ENCODE data around the gene CCDC92. TPM values are rescaled to one million over a fixed set of nuclear protein-coding genes. Genes with fewer than 3 reads are reported as not detected.
A peak's percentile ranks its signal among the peaks of the same experiment; 100 is the strongest.
"Not testable (repeated sequence)": the region's sequence is repeated elsewhere in the genome, so short reads cannot be mapped to it uniquely, and the experiment has no call there.

Gene CCDC92
- total RNA-seq, 1 experiment from 2014 or later = 16.8 TPM

DNA sequence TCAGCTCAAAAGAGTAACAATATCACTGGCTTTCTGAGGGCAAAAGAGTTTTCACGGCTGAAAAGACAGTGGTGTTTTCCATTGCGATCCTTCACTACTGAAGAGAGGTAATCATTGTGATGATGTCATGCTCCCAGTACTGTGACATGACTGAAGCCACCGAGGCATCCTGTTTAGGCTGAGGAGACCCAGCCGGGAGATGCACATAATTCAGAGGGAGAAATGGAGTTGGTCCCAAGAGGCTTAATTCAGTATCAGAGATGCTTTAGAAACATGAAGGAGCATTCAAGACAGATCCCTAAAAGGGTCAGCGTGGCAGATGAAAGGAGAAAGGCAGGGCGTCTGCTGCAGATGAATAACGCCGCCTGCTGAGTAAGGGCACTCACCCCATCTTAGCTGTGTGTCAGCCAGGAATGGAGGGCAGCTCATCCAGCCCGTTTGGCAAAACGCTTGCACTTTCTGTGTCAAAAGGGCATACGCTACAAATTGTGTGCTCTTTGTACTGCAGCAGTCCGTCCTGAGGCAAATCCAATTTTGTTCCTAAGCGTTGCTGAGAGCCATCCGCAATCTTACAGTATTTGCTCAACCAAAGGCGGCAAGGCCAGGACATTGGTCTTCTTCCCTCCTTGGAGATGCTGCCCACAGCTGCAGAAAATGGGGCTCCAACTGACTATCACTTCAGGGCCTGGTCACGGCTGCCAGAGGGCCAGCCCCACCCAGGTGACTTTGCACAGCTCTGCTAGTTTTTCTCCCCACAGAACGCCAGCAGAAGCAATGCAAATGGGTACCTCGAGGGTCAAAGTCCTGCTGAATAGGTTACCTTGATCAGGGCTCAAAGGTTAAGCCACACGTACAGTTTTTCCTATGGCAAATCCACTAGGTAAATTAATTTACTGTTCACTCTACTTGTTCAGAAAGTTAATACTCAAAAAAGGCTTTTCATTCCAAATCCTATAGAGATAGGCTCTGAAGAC, 23.5 kb downstream of the CCDC92 start:
- no TSS peak for BruUV-seq (replicated peaks)
- intact Hi-C loops (cut with micrococcal nuclease; ENCODE audit: unreplicated experiment) = no loop called here
- Histone ChIP-seq H3K36me3 (ENCODE audit: control insufficient read depth, insufficient read depth, low read length) (no peaks in the 10 kb centered on the region), H3K27me3 (replicated peaks; ENCODE audit: control insufficient read depth, insufficient read depth, low read length) (no peaks in the 10 kb centered on the region), H3K4me1 (peaks cover 12% of the 10 kb centered on the region), H3K9me3 (no peaks in the 10 kb centered on the region), H3K4me3 (ENCODE audit: low read depth, low read length) (no peak overlapping the region)
- no peak for TF ChIP-seq CTCF (IDR thresholded peaks at IDR 0.05; ENCODE audit: insufficient read depth in 1 of 2, low read depth in 1 of 2, low read length in 1 of 2, severe bottlenecking in 1 of 2, unreplicated experiment in 1 of 2)
- peak in 1 of 2 experiments; percentile 11 for DNase-seq
- H3K27ac Mint-ChIP-seq (ENCODE audit: unreplicated experiment) = no peak overlapping the region
- no peaks in the 10 kb centered on the region for H3K9me3 Mint-ChIP-seq (ENCODE audit: unreplicated experiment)
- POLR2A ChIA-PET = no interaction called here
- H3K27me3 Mint-ChIP-seq (ENCODE audit: insufficient read depth, unreplicated experiment) = no peaks in the 10 kb centered on the region
- H3K36me3 Mint-ChIP-seq (ENCODE audit: insufficient read depth, unreplicated experiment) = no peaks in the 10 kb centered on the region
- CTCF ChIA-PET = interaction anchor here (0.6 kb wide), 1 partner anchor 231 kb away, joined by 3 read pairs; no protein-coding TSS in a partner anchor
- H3K4me3 Mint-ChIP-seq (ENCODE audit: unreplicated experiment) = no peak overlapping the region
- no peaks in the 10 kb centered on the region for H3K4me1 Mint-ChIP-seq (ENCODE audit: low read depth, unreplicated experiment)

GRCh38 chr12:123948401-123948795, 24.2 kb downstream of the CCDC92 start:
- Histone ChIP-seq H3K27me3 (replicated peaks; ENCODE audit: control insufficient read depth, insufficient read depth, low read length) (no peaks in the 10 kb centered on the region), H3K4me3 (ENCODE audit: low read depth, low read length) (no peak overlapping the region), H3K36me3 (ENCODE audit: control insufficient read depth, insufficient read depth, low read length) (no peaks in the 10 kb centered on the region), H3K4me1 (peaks cover 12% of the 10 kb centered on the region), H3K9me3 (no peaks in the 10 kb centered on the region)
- Mint-ChIP-seq H3K27me3 (ENCODE audit: insufficient read depth, unreplicated experiment) (no peaks in the 10 kb centered on the region), H3K9me3 (ENCODE audit: unreplicated experiment) (no peaks in the 10 kb centered on the region), H3K4me1 (ENCODE audit: low read depth, unreplicated experiment) (no peaks in the 10 kb centered on the region), H3K4me3 (ENCODE audit: unreplicated experiment) (no peak overlapping the region), H3K27ac (ENCODE audit: unreplicated experiment) (no peak overlapping the region), H3K36me3 (ENCODE audit: insufficient read depth, unreplicated experiment) (no peaks in the 10 kb centered on the region)
- BruUV-seq (replicated peaks) = no TSS peak
- POLR2A ChIA-PET = no interaction called here
- intact Hi-C loops (cut with micrococcal nuclease; ENCODE audit: unreplicated experiment) = no loop called here
- TF ChIP-seq CTCF (IDR thresholded peaks at IDR 0.05; ENCODE audit: insufficient read depth in 1 of 2, low read depth in 1 of 2, low read length in 1 of 2, severe bottlenecking in 1 of 2, unreplicated experiment in 1 of 2) = no peak
- CTCF ChIA-PET = interaction anchor here (0.6 kb wide), 1 partner anchor 231 kb away, joined by 3 read pairs; no protein-coding TSS in a partner anchor
- no peak for DNase-seq

GRCh38 chr12:123947531-123947930, 25.1 kb downstream of the CCDC92 start:
- intact Hi-C loops (cut with micrococcal nuclease; ENCODE audit: unreplicated experiment); H3K36me3 Mint-ChIP-seq (ENCODE audit: insufficient read depth, unreplicated experiment): not testable (repeated sequence)

DNA sequence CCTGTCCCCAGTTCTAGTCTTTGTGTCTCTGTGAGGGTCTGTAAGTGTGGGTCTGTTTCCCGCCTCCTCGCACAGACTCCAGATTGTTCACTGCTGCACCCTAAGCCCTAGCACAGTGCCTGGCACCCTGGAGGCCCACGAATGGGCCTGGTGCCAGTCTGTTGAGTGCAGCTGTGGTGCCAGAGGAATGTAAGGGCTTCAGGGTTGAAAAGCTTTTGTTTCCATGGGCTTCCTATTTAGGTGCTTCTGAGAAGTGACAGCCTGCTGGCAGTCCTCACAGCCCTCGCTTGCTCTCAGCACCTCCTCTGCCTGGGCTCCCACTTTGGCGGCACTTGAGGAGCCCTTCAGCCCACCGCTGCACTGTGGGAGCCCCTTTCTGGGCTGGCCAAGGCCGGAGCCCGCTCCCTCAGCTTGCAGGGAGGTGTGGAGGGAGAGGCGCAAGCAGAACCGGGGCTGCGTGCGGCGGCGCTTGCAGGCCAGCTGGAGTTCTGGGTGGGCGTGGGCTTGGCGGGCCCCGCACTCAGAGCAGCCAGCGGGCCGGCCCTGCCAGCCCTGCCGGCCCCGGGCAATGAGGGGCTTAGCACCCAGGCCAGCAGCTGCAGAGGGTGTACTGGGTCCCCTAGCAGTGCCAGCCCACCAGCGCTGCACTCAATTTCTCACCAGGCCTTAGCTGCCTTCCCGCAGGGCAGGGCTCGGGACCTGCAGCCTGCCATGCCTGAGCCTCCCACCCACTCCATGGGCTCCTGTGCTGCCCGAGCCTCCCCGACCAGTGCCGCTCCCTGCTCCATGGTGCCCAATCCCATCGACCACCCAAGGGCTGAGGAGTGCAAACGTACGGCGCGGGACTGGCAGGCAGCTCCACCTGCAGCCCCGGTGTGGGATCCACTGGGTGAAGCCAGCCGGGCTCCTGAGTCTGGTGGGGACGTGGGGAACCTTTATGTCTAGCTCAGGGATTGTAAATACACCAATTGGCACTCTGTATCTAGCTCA, 25.8 kb downstream of the CCDC92 start:
- intact Hi-C loops (cut with micrococcal nuclease; ENCODE audit: unreplicated experiment); H3K4me1 Mint-ChIP-seq (ENCODE audit: low read depth, unreplicated experiment): not testable (repeated sequence)

More at GRCh38 chr12:123947531-123947930, 25.1 kb downstream of the CCDC92 start:
- H3K27me3 Mint-ChIP-seq (ENCODE audit: insufficient read depth, unreplicated experiment); DNase-seq; H3K4me1 Mint-ChIP-seq (ENCODE audit: low read depth, unreplicated experiment); H3K9me3 ChIP-seq; H3K27ac Mint-ChIP-seq (ENCODE audit: unreplicated experiment); POLR2A ChIA-PET; H3K9me3 Mint-ChIP-seq (ENCODE audit: unreplicated experiment); BruUV-seq (replicated peaks); H3K27me3 ChIP-seq (replicated peaks; ENCODE audit: control insufficient read depth, insufficient read depth, low read length); H3K4me3 ChIP-seq (ENCODE audit: low read depth, low read length); H3K4me3 Mint-ChIP-seq (ENCODE audit: unreplicated experiment); CTCF ChIA-PET; H3K36me3 ChIP-seq (ENCODE audit: control insufficient read depth, insufficient read depth, low read length): not testable (repeated sequence)
- H3K4me1 ChIP-seq = peaks cover 12% of the 10 kb centered on the region

More for the DNA sequence above, 25.8 kb downstream of the CCDC92 start:
- H3K9me3 Mint-ChIP-seq (ENCODE audit: unreplicated experiment); H3K4me3 Mint-ChIP-seq (ENCODE audit: unreplicated experiment); CTCF ChIA-PET; H3K27me3 ChIP-seq (replicated peaks; ENCODE audit: control insufficient read depth, insufficient read depth, low read length); POLR2A ChIA-PET; H3K9me3 ChIP-seq; BruUV-seq (replicated peaks); DNase-seq; H3K4me3 ChIP-seq (ENCODE audit: low read depth, low read length); H3K36me3 ChIP-seq (ENCODE audit: control insufficient read depth, insufficient read depth, low read length); H3K36me3 Mint-ChIP-seq (ENCODE audit: insufficient read depth, unreplicated experiment); H3K27me3 Mint-ChIP-seq (ENCODE audit: insufficient read depth, unreplicated experiment): not testable (repeated sequence)
- peaks cover 12% of the 10 kb centered on the region for H3K4me1 ChIP-seq
- peak overlapping the region; percentile 13 for H3K27ac Mint-ChIP-seq (ENCODE audit: unreplicated experiment)
